ENCODE results near the gene ZBTB42. TPM values are rescaled to one million over a fixed set of nuclear protein-coding genes. Genes with fewer than 3 reads are reported as not detected.

ZBTB42 gene
- total RNA-seq, 1 experiment from 2014 or later = 16.5 TPM

- Histone ChIP-seq H3K36me3 (ENCODE audit: control insufficient read depth, insufficient read depth, low read length) (no peaks in the 10 kb centered on the region), H3K4me1 (ENCODE audit: control insufficient read depth, insufficient read depth, low read length) (peaks cover 20% of the 10 kb centered on the region), H3K27ac (ENCODE audit: low read length) (no peak overlapping the region), H3K9me3 (ENCODE audit: control insufficient read depth, insufficient read depth, low read depth, low read length) (no peaks in the 10 kb centered on the region), H3K27me3 (ENCODE audit: control insufficient read depth, insufficient read depth, low read length) (no peaks in the 10 kb centered on the region), H3K4me3 (ENCODE audit: low read depth in 2 of 2, low read length in 2 of 2) (no peak overlapping the region)
- CTCF ChIA-PET = no interaction called here
- TF ChIP-seq REST (IDR thresholded peaks at IDR 0.05; ENCODE audit: insufficient read depth in 1 of 2, low read depth in 2 of 2, low read length in 1 of 2) = no peak
- TF ChIP-seq SIN3A (IDR thresholded peaks at IDR 0.05; ENCODE audit: borderline replicate concordance, insufficient read depth, low read depth, low read length) = no peak
- TF ChIP-seq TCF7L2 (IDR thresholded peaks at IDR 0.05; ENCODE audit: low read depth, low read length) = no peak
- TF ChIP-seq, protein P1, sequence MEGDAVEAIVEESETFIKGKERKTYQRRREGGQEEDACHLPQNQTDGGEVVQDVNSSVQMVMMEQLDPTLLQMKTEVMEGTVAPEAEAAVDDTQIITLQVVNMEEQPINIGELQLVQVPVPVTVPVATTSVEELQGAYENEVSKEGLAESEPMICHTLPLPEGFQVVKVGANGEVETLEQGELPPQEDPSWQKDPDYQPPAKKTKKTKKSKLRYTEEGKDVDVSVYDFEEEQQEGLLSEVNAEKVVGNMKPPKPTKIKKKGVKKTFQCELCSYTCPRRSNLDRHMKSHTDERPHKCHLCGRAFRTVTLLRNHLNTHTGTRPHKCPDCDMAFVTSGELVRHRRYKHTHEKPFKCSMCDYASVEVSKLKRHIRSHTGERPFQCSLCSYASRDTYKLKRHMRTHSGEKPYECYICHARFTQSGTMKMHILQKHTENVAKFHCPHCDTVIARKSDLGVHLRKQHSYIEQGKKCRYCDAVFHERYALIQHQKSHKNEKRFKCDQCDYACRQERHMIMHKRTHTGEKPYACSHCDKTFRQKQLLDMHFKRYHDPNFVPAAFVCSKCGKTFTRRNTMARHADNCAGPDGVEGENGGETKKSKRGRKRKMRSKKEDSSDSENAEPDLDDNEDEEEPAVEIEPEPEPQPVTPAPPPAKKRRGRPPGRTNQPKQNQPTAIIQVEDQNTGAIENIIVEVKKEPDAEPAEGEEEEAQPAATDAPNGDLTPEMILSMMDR (IDR thresholded peaks at IDR 0.05) = no peak
- no peak for TF ChIP-seq POLR2AphosphoS5 (IDR thresholded peaks at IDR 0.05; ENCODE audit: low read depth, low read length)
- POLR2A ChIA-PET = no interaction called here
- ATAC-seq (no peak), DNase-seq (ENCODE audit: low read depth, low spot score) (no peak)
- in situ Hi-C loops (cut with HindIII; ENCODE audit: low pct_unique_long_range_greater_than_20kb, low sequenced_read_pairs) = no loop called here
- no TSS peak for BruUV-seq (replicated peaks)
- intact Hi-C loops (cut with micrococcal nuclease; ENCODE audit: unreplicated experiment) = no loop called here
Measured at GRCh38 chr14:104788161-104788818, 12.6 kb upstream of the ZBTB42 start.

GRCh38 chr14:104788873-104789663 is 11.8 kb upstream of the ZBTB42 start:
- Histone ChIP-seq H3K36me3 (ENCODE audit: control insufficient read depth, insufficient read depth, low read length) (no peaks in the 10 kb centered on the region; the same call in 1 of the 2 replicates), H3K27me3 (ENCODE audit: control insufficient read depth, insufficient read depth, low read length) (no peaks in the 10 kb centered on the region), H3K4me1 (ENCODE audit: control insufficient read depth, insufficient read depth, low read length) (peaks cover 28% of the 10 kb centered on the region), H3K9me3 (ENCODE audit: control insufficient read depth, insufficient read depth, low read depth, low read length) (no peaks in the 10 kb centered on the region), H3K4me3 (ENCODE audit: low read depth in 2 of 2, low read length in 2 of 2) (no peak overlapping the region), H3K27ac (ENCODE audit: low read length) (no peak overlapping the region)
- in situ Hi-C loops (cut with HindIII; ENCODE audit: low pct_unique_long_range_greater_than_20kb, low sequenced_read_pairs) = no loop called here
- intact Hi-C loops (cut with micrococcal nuclease; ENCODE audit: unreplicated experiment) = no loop called here
- ChIA-PET POLR2A (no interaction called here), CTCF (no interaction called here)
- BruUV-seq (replicated peaks) = no TSS peak
- no peak for ATAC-seq
- TF ChIP-seq REST (IDR thresholded peaks at IDR 0.05; ENCODE audit: insufficient read depth in 1 of 2, low read depth in 2 of 2, low read length in 1 of 2) (no peak), TCF7L2 (IDR thresholded peaks at IDR 0.05; ENCODE audit: low read depth, low read length) (no peak), POLR2AphosphoS5 (IDR thresholded peaks at IDR 0.05; ENCODE audit: low read depth, low read length) (no peak), SIN3A (IDR thresholded peaks at IDR 0.05; ENCODE audit: borderline replicate concordance, insufficient read depth, low read depth, low read length) (no peak)
- TF ChIP-seq, protein P1 (IDR thresholded peaks at IDR 0.05) = no peak
- DNase-seq (ENCODE audit: low read depth, low spot score) = no peak
